ENCODE data around the gene HRK.

Gene HRK

GRCh38 chr12:116838365-116838764 lies 42.9 kb downstream of the HRK start:
- DNase-seq (no peak), ATAC-seq (ENCODE audit: insufficient read depth, low read depth) (no peak)
- Histone ChIP-seq H2AFZ (ENCODE audit: low read depth, low read length) (no peak overlapping the region), H3K9ac (ENCODE audit: low read depth, low read length) (no peak overlapping the region), H3K79me2 (ENCODE audit: insufficient read depth, low read length) (no peaks in the 10 kb centered on the region), H4K20me1 (ENCODE audit: insufficient read depth, low read length) (no peaks in the 10 kb centered on the region), H3K27ac (ENCODE audit: low read length) (no peak overlapping the region), H3K4me1 (ENCODE audit: insufficient read depth, low read length) (no peaks in the 10 kb centered on the region), H3K27me3 (ENCODE audit: insufficient read depth, low read length, poor library complexity) (no peaks in the 10 kb centered on the region), H3K36me3 (ENCODE audit: insufficient read depth, low read length) (peaks cover 11% of the 10 kb centered on the region; the same call in 1 of the 2 replicates), H3K4me2 (ENCODE audit: insufficient read depth, low read length) (no peak overlapping the region), H3K9me3 (ENCODE audit: insufficient read depth, low read length, severe bottlenecking) (no peaks in the 10 kb centered on the region), H3K4me3 (ENCODE audit: low read depth in 1 of 2, low read length in 2 of 2) (no peak overlapping the region)
- TF ChIP-seq CTCF (IDR thresholded peaks at IDR 0.05; ENCODE audit: borderline replicate concordance, extremely low read depth, low read length, poor library complexity, severe bottlenecking) = no peak
- TF ChIP-seq EZH2 (IDR thresholded peaks at IDR 0.05; ENCODE audit: borderline replicate concordance, low read depth, low read length, severe bottlenecking) = no peak

- H3K4me2 ChIP-seq (ENCODE audit: insufficient read depth, low read length) = no peak overlapping the region
- H3K9ac ChIP-seq (ENCODE audit: low read depth, low read length) = no peak overlapping the region
- H4K20me1 ChIP-seq (ENCODE audit: insufficient read depth, low read length) = no peaks in the 10 kb centered on the region
- ATAC-seq (ENCODE audit: insufficient read depth, low read depth) (no peak), DNase-seq (no peak)
- H3K4me3 ChIP-seq (ENCODE audit: low read depth in 1 of 2, low read length in 2 of 2) = no peak overlapping the region
- H3K27me3 ChIP-seq (ENCODE audit: insufficient read depth, low read length, poor library complexity) = no peaks in the 10 kb centered on the region
- H2AFZ ChIP-seq (ENCODE audit: low read depth, low read length) = no peak overlapping the region
- H3K79me2 ChIP-seq (ENCODE audit: insufficient read depth, low read length) = no peaks in the 10 kb centered on the region
- peaks cover 11% of the 10 kb centered on the region; the same call in 1 of the 2 replicates for H3K36me3 ChIP-seq (ENCODE audit: insufficient read depth, low read length)
- no peak overlapping the region for H3K27ac ChIP-seq (ENCODE audit: low read length)
- TF ChIP-seq CTCF (IDR thresholded peaks at IDR 0.05; ENCODE audit: borderline replicate concordance, extremely low read depth, low read length, poor library complexity, severe bottlenecking) = no peak
- no peak for TF ChIP-seq EZH2 (IDR thresholded peaks at IDR 0.05; ENCODE audit: borderline replicate concordance, low read depth, low read length, severe bottlenecking)
- H3K9me3 ChIP-seq (ENCODE audit: insufficient read depth, low read length, severe bottlenecking) = no peaks in the 10 kb centered on the region
- no peaks in the 10 kb centered on the region for H3K4me1 ChIP-seq (ENCODE audit: insufficient read depth, low read length)
Observed at GRCh38 chr12:116837097-116837496, 44.1 kb downstream of the HRK start.

GRCh38 chr12:116835484-116835883 lies 45.8 kb downstream of the HRK start:
- no peak overlapping the region for H3K4me2 ChIP-seq (ENCODE audit: insufficient read depth, low read length)
- no peaks in the 10 kb centered on the region for H4K20me1 ChIP-seq (ENCODE audit: insufficient read depth, low read length)
- H3K79me2 ChIP-seq (ENCODE audit: insufficient read depth, low read length) = no peaks in the 10 kb centered on the region
- H3K4me3 ChIP-seq (ENCODE audit: low read depth in 1 of 2, low read length in 2 of 2) = no peak overlapping the region
- no peak for DNase-seq
- TF ChIP-seq EZH2 (IDR thresholded peaks at IDR 0.05; ENCODE audit: borderline replicate concordance, low read depth, low read length, severe bottlenecking) (no peak), CTCF (IDR thresholded peaks at IDR 0.05; ENCODE audit: borderline replicate concordance, extremely low read depth, low read length, poor library complexity, severe bottlenecking) (no peak)
- H3K9me3 ChIP-seq (ENCODE audit: insufficient read depth, low read length, severe bottlenecking) = no peaks in the 10 kb centered on the region
- no peak for ATAC-seq (ENCODE audit: insufficient read depth, low read depth)
- no peak overlapping the region for H2AFZ ChIP-seq (ENCODE audit: low read depth, low read length)
- H3K27me3 ChIP-seq (ENCODE audit: insufficient read depth, low read length, poor library complexity) = no peaks in the 10 kb centered on the region
- H3K27ac ChIP-seq (ENCODE audit: low read length) = no peak overlapping the region
- H3K4me1 ChIP-seq (ENCODE audit: insufficient read depth, low read length) = no peaks in the 10 kb centered on the region
- H3K9ac ChIP-seq (ENCODE audit: low read depth, low read length) = no peak overlapping the region
- peaks cover 11% of the 10 kb centered on the region; the same call in 1 of the 2 replicates for H3K36me3 ChIP-seq (ENCODE audit: insufficient read depth, low read length)

GRCh38 chr12:116833474-116833873 lies 47.8 kb downstream of the HRK start:
- H3K9me3 ChIP-seq (ENCODE audit: insufficient read depth, low read length, severe bottlenecking) = no peaks in the 10 kb centered on the region
- DNase-seq = no peak
- H3K36me3 ChIP-seq (ENCODE audit: insufficient read depth, low read length) = peaks cover 11% of the 10 kb centered on the region; the same call in 1 of the 2 replicates
- H3K27ac ChIP-seq (ENCODE audit: low read length) = no peak overlapping the region
- H3K27me3 ChIP-seq (ENCODE audit: insufficient read depth, low read length, poor library complexity) = no peaks in the 10 kb centered on the region
- ATAC-seq (ENCODE audit: insufficient read depth, low read depth) = no peak
- no peaks in the 10 kb centered on the region for H3K79me2 ChIP-seq (ENCODE audit: insufficient read depth, low read length)
- no peaks in the 10 kb centered on the region for H4K20me1 ChIP-seq (ENCODE audit: insufficient read depth, low read length)
- H3K9ac ChIP-seq (ENCODE audit: low read depth, low read length) = no peak overlapping the region
- H3K4me2 ChIP-seq (ENCODE audit: insufficient read depth, low read length) = no peak overlapping the region
- H3K4me1 ChIP-seq (ENCODE audit: insufficient read depth, low read length) = no peaks in the 10 kb centered on the region
- TF ChIP-seq CTCF (IDR thresholded peaks at IDR 0.05; ENCODE audit: borderline replicate concordance, extremely low read depth, low read length, poor library complexity, severe bottlenecking) (no peak), EZH2 (IDR thresholded peaks at IDR 0.05; ENCODE audit: borderline replicate concordance, low read depth, low read length, severe bottlenecking) (no peak)
- H2AFZ ChIP-seq (ENCODE audit: low read depth, low read length) = no peak overlapping the region
- no peak overlapping the region for H3K4me3 ChIP-seq (ENCODE audit: low read depth in 1 of 2, low read length in 2 of 2)
